GM12892 (cell line): ENCODE results near the gene SNRNP25.

Source experiments
- POLR2A ChIP-seq: IDR thresholded peaks from 2 replicates; pipeline ENCODE4 v1.6.1; 2011; ENCODE audit warnings: low read depth, low read length, control low read depth
- POLR2AphosphoS5 ChIP-seq: IDR thresholded peaks from 2 replicates; pipeline ENCODE4 v1.6.1; 2011; ENCODE audit warnings: low read depth, low read length, control low read depth
- TAF1 ChIP-seq: IDR thresholded peaks from 2 replicates; pipeline ENCODE4 v1.6.1; 2011; ENCODE audit warnings: low read depth, mild to moderate bottlenecking, control low read depth, low read length, borderline replicate concordance

DNA sequence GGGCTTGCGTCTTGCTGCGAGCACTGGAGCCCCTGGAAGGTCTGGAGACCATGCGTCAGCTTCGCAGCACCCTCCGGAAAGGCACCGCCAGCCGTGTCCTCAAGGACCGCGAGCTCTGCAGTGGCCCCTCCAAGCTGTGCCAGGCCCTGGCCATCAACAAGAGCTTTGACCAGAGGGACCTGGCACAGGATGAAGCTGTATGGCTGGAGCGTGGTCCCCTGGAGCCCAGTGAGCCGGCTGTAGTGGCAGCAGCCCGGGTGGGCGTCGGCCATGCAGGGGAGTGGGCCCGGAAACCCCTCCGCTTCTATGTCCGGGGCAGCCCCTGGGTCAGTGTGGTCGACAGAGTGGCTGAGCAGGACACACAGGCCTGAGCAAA is 31.8 kb downstream of the SNRNP25 start:
- TF ChIP-seq POLR2A (no peak), TAF1 (no peak), POLR2AphosphoS5 (no peak)
